K562 (cell line): ENCODE measurements around the gene TTBK2. TPM values are rescaled to one million over a fixed set of nuclear protein-coding genes. Genes with fewer than 3 reads are reported as not detected.

Experiments
- ATAC-seq: fragments of 200-7000 bp; cut with Tn5 transposase; 3 replicates; pipeline ENCODE4 v1.9.1; 2020; ENCODE audit warnings: moderate library complexity
- BruUV-seq: library from RNA; stranded (reverse); fragments of 400-500 nt; replicated peaks from 2 replicates; lab custom pipeline; 2021; lab: Mats Ljungman, UMichigan
- CTCF ChIA-PET: fragments of 300-600 bp; formaldehyde crosslinking; extraction: SDS; loops from one replicate; lab custom pipeline; 2021; ENCODE audit warnings: low intra/inter-chr PET ratio; lab: Yijun Ruan, JAX
- POLR2A ChIA-PET: fragments of 300-600, 350-650 bp; sonication (Branson Sonifier 250); formaldehyde crosslinking; extraction: SDS; loops from one replicate; lab custom pipeline; 2021; ENCODE audit warnings: antibody characterized with exemption, inconsistent platforms; lab: Yijun Ruan, JAX
- DNase-seq, 4 experiments: peaks; one replicate each; pipeline versions ENCODE4 v3.0.0 to v3.0.0-alpha.2; 2011 to 2018; ENCODE audit warnings: low spot score in 3 of 4, mixed read lengths in 3 of 4; ENCODE audit errors: extremely low read depth in 1 of 4
- FAIRE-seq: peaks from 2 replicates; lab custom pipeline; 2011; peaks lifted over from hg19 to GRCh38; lab: Jason Lieb, UNC
- H2AFZ ChIP-seq: 2 replicates; pipeline ENCODE4 v1.6.0; 2011; ENCODE audit warnings: low read depth, low read length, control low read depth, inconsistent platforms
- H3K27ac ChIP-seq: fragments of 200-600 bp; 3 replicates; pipeline ENCODE4 v1.8.0; 2011; ENCODE audit warnings: low read depth, mild to moderate bottlenecking, control low read depth, inconsistent platforms, low read length, moderate library complexity, mixed read lengths; ENCODE audit errors: extremely low read depth
- H3K27me3 ChIP-seq, 2 experiments: fragments of 300-600 bp in 1 of 2; 2 replicates in 1 of 2; 3 replicates in 1 of 2; pipeline versions ENCODE4 v1.6.0 to v1.8.0; 2011; ENCODE audit warnings: inconsistent platforms in 2 of 2, low read length in 2 of 2, mild to moderate bottlenecking in 1 of 2, mixed read lengths in 1 of 2, moderate library complexity in 1 of 2; ENCODE audit not compliant: control insufficient read depth in 2 of 2, insufficient read depth in 2 of 2
- H3K36me3 ChIP-seq: fragments of 300-600 bp; 3 replicates; pipeline ENCODE4 v1.8.0; 2011; ENCODE audit warnings: mild to moderate bottlenecking, low read length, inconsistent platforms; ENCODE audit not compliant: control insufficient read depth, insufficient read depth
- H3K4me1 ChIP-seq, 2 experiments: fragments of 200-600 bp in 1 of 2; replicated peaks in 1 of 2; 2 replicates in 1 of 2; 3 replicates in 1 of 2; pipeline versions ENCODE4 v1.5.1 to v1.8.0; 2011; ENCODE audit warnings: inconsistent platforms in 2 of 2, low read length in 2 of 2, mild to moderate bottlenecking in 1 of 2, mixed read lengths in 1 of 2, moderate library complexity in 1 of 2; ENCODE audit not compliant: control insufficient read depth in 2 of 2, insufficient read depth in 2 of 2
- H3K4me2 ChIP-seq: 2 replicates; pipeline ENCODE4 v1.6.1; 2011; ENCODE audit warnings: low read length, control low read depth, inconsistent platforms, mixed read lengths; ENCODE audit not compliant: insufficient read depth
- H3K4me3 ChIP-seq: fragments of 200-600 bp; sonication (generic), shearing (Covaris generic); 2 replicates; pipeline ENCODE4 v1.5.1; 2016; ENCODE audit warnings: control low read depth, inconsistent platforms
- H3K79me2 ChIP-seq: fragments of 200-600 bp; 3 replicates; pipeline ENCODE4 v1.8.0; 2011; ENCODE audit warnings: low read length, inconsistent platforms; ENCODE audit not compliant: control insufficient read depth, insufficient read depth
- H3K9ac ChIP-seq, 2 experiments: 2 replicates each; pipeline versions ENCODE4 v1.6.0 to v1.6.1; 2011; ENCODE audit warnings: low read depth in 2 of 2, low read length in 2 of 2, control low read depth in 1 of 2, inconsistent platforms in 1 of 2, mild to moderate bottlenecking in 1 of 2, mixed read lengths in 1 of 2; ENCODE audit not compliant: insufficient read depth in 1 of 2
- H3K9me1 ChIP-seq: one replicate; pipeline ENCODE4 v1.6.0; 2011; ENCODE audit warnings: inconsistent platforms, mild to moderate bottlenecking, low read length, moderate library complexity; ENCODE audit not compliant: control insufficient read depth, insufficient read depth
- H3K9me3 ChIP-seq: replicated peaks from 2 replicates; pipeline ENCODE4 v1.5.1; 2011; ENCODE audit warnings: low read depth, low read length, inconsistent platforms; ENCODE audit not compliant: control insufficient read depth, insufficient read depth
- H4K20me1 ChIP-seq: replicated peaks from 2 replicates; pipeline ENCODE4 v1.6.1; 2011; ENCODE audit warnings: low read length, inconsistent platforms, mixed read lengths; ENCODE audit not compliant: control insufficient read depth, insufficient read depth
- HEY1 ChIP-seq: fragments of 250-450 bp; sonication (Bioruptor Pico); IDR thresholded peaks from 2 replicates; pipeline ENCODE4 v1.5.0; 2020; ENCODE audit warnings: mild to moderate bottlenecking, moderate library complexity, borderline replicate concordance
- JUND ChIP-seq, 2 experiments: IDR thresholded peaks; 2 replicates in 1 of 2; 3 replicates in 1 of 2; pipeline ENCODE4 v1.6.1; 2011; ENCODE audit warnings: borderline replicate concordance in 2 of 2, low read depth in 2 of 2, low read length in 2 of 2, improper control_type of control experiment in 1 of 2, missing biosample characterization in 1 of 2, missing genetic modification characterization in 1 of 2, missing genetic modification reagents in 1 of 2
- MAZ ChIP-seq, 2 experiments: fragments of 450-650 bp in 1 of 2; sonication (generic) in 1 of 2; formaldehyde crosslinking; IDR thresholded peaks in 1 of 2; conservative IDR thresholded peaks in 1 of 2; 2 replicates each; pipeline versions ENCODE4 v1.4.0 to v1.5.0; 2020; ENCODE audit warnings: mild to moderate bottlenecking in 1 of 2, missing genetic modification reagents in 1 of 2
- MYBL2 ChIP-seq, 2 experiments: fragments of 450-650 bp in 1 of 2; sonication (generic) in 1 of 2; formaldehyde crosslinking in 1 of 2; IDR thresholded peaks; 2 replicates each; pipeline versions ENCODE4 v1.6.1 to v1.8.1; 2017 to 2022; ENCODE audit warnings: borderline replicate concordance in 1 of 2, inconsistent platforms in 1 of 2, low read depth in 1 of 2, mild to moderate bottlenecking in 1 of 2, missing genetic modification reagents in 1 of 2, moderate library complexity in 1 of 2
- RAD21 ChIP-seq, 2 experiments: fragments of 250-450 bp in 1 of 2; fragments of 450-650 bp in 1 of 2; sonication (Bioruptor Pico) in 1 of 2; formaldehyde crosslinking in 1 of 2; IDR thresholded peaks in 1 of 2; conservative IDR thresholded peaks in 1 of 2; 2 replicates each; pipeline versions ENCODE4 v1.4.0 to v1.8.0; 2020 to 2022; ENCODE audit warnings: mild to moderate bottlenecking in 2 of 2, moderate library complexity in 1 of 2
- RBM22 ChIP-seq: fragments of 200-400 bp; formaldehyde crosslinking; IDR thresholded peaks from 2 replicates; pipeline ENCODE4 v1.6.1; 2018; ENCODE audit warnings: low read length, low read depth; ENCODE audit not compliant: poor library complexity, severe bottlenecking
- WGBS: fragments of 100-300 bp; shearing (Covaris generic); methylation state at CpG from one replicate; pipeline ENCODE4 v1.1.6; 2016; ENCODE audit warnings: low coverage, mixed read lengths; ENCODE audit not compliant: insufficient coverage; ENCODE audit errors: missing lambda C conversion rate; 5-methylcytosine and 5-hydroxymethylcytosine counted together
- in situ Hi-C: fragments of 300-500 bp; cut with MboI; formaldehyde crosslinking; loops from 4 replicates; pipeline ENCODE4 v1.15.0; 2018; ENCODE audit warnings: inconsistent platforms, mixed read lengths
- intact Hi-C: fragments of 100-400 bp; cut with micrococcal nuclease; formaldehyde crosslinking; loops from 2 replicates; pipeline ENCODE4 v1.14.2; 2022
- polyA plus RNA-seq, 8 experiments: library from polyadenylated mRNA; depleted of rRNA in 4 of 8; stranded (reverse) in 5 of 8; unstranded in 3 of 8; fragments of >200 nt; fragmentation: Nextera tagmentation in 2 of 8; fragmentation: Illumina TruSeq in 1 of 8; extraction: Ambion mirVana in 2 of 8; extraction: Trizol in 1 of 8; gene quantifications; 2 replicates each; pipeline versions ENCODE4 v1.2.1 to v1.2.3, GENCODE V29; 2011 to 2014; ENCODE audit warnings: inconsistent platforms in 1 of 8, missing spikeins in 1 of 8
- total RNA-seq, 7 experiments: library from RNA; depleted of rRNA in 6 of 7; stranded (reverse); fragments of >200 nt in 6 of 7; fragmentation: Illumina TruSeq in 2 of 7; extraction: Trizol in 2 of 7; gene quantifications; 2 replicates each; pipeline versions ENCODE4 v1.2.1 to v1.2.3, GENCODE V29; 2011 to 2021; ENCODE audit warnings: low replicate concordance in 1 of 7

TTBK2 gene
- total and polyA plus RNA-seq, 9 of the 15 experiments (the other 6 are each of a cell fraction or from before 2014, with no cell fraction given): 0.89 to 8.0 (median 4.8) TPM

DNA sequence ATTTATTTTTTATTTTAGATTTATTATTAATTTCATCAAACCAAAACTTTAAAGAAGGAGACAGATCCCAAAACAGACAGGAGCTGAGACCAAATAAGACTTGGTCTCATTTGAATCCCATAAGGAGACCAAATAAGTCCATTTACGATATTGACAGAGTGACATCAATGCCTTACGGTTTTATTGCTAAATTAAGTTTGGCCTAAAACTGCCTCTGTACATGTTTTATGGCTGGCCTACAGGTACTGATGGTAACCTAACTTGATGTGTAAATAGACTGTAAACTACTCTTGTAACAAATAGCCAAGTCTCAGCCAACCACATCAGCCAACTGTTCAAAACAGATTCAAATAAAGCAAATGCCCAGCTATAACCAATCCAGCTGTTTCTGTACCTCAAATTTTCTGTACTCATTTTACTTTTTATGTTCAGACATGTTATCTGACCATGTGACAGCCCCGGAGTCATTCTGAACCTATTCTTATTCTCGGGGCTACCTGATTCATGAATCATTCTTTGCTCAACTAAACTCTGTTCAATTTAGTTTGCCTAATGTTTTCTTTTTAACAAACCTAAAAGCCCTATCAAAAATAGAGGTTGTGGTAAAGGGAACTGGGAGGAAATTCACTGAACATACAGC, 94.2 kb downstream of the TTBK2 start:
- 75% methylated on average over 4 of the region's 4 CpGs for WGBS
- H3K27ac ChIP-seq: no peak overlapping the region
- H4K20me1 ChIP-seq: no peaks in the 10 kb centered on the region
- in situ Hi-C loops: no loop called here
- no peak overlapping the region for H3K4me3 ChIP-seq
- no peaks in the 10 kb centered on the region for H3K4me1 ChIP-seq
- no peak overlapping the region for H3K4me2 ChIP-seq
- TF ChIP-seq RBM22: no peak
- no peak for TF ChIP-seq MAZ (CRISPR knock-in tag; conservative IDR thresholded peaks at IDR 0.05 in 1 of 2, IDR thresholded peaks at IDR 0.05 in 1 of 2)
- no peak for TF ChIP-seq MYBL2 (IDR thresholded peaks at IDR 0.05; ENCODE audit: low read depth)
- TF ChIP-seq MYBL2 (CRISPR knock-in tag; IDR thresholded peaks at IDR 0.05; ENCODE audit: borderline replicate concordance): no peak
- no peak for TF ChIP-seq RAD21 (CRISPR knock-in tag; conservative IDR thresholded peaks at IDR 0.05 in 1 of 2, IDR thresholded peaks at IDR 0.05 in 1 of 2)
- TF ChIP-seq JUND (IDR thresholded peaks at IDR 0.05; ENCODE audit: borderline replicate concordance, low read depth, low read length): no peak
- TF ChIP-seq JUND (tag; IDR thresholded peaks at IDR 0.05; ENCODE audit: borderline replicate concordance, low read depth, low read length): no peak
- TF ChIP-seq HEY1 (CRISPR knock-in tag): no peak
- TF ChIP-seq, all 486 proteins: peak for 0
- Histone ChIP-seq H3K9me1 (no peaks in the 10 kb centered on the region), H3K9me3 (no peaks in the 10 kb centered on the region), H3K36me3 (0 out of 3 replicates have a peak, but pooled peaks cover 3% of the 10 kb centered on the region), H2AFZ (no peak overlapping the region), H3K79me2 (no peaks in the 10 kb centered on the region), H3K9ac (no peak overlapping the region), H3K27me3 (no peaks in the 10 kb centered on the region)
- POLR2A ChIA-PET: interaction anchor here (0.7 to 1.1 kb wide), 3 partner anchors 10 to 378 kb away, joined by 3 read pairs; no protein-coding TSS in a partner anchor
- no TSS peak for BruUV-seq
- FAIRE-seq: no peak
- ATAC-seq: no peak
- CTCF ChIA-PET: no interaction called here
- DNase-seq: no peak
- intact Hi-C loops: no loop called here
